Mammary epithelial cell (primary cell): ENCODE data around the gene DMD.

Source experiments
- CTCF ChIP-seq, 2 donors: IDR thresholded peaks in 1 of 2; conservative IDR thresholded peaks in 1 of 2; 2 replicates each; pipeline ENCODE4 v1.5.1; 2011 to 2012; ENCODE audit warnings: inconsistent platforms in 2 of 2, low read length in 2 of 2, mild to moderate bottlenecking in 2 of 2, control low read depth in 1 of 2, low read depth in 1 of 2; ENCODE audit not compliant: insufficient read depth in 1 of 2; ENCODE audit errors: extremely low read depth in 1 of 2
- EZH2 ChIP-seq: IDR thresholded peaks from 2 replicates; pipeline ENCODE4 v1.6.1; 2012; ENCODE audit warnings: low read length, inconsistent platforms, borderline replicate concordance

- TF ChIP-seq CTCF (conservative IDR thresholded peaks at IDR 0.05 in 1 of 2, IDR thresholded peaks at IDR 0.05 in 1 of 2; ENCODE audit: extremely low read depth in 1 of 2, insufficient read depth in 1 of 2, low read depth in 1 of 2, low read length in 2 of 2) (no peak), EZH2 (no peak)
These were observed 274.3 kb downstream of the DMD start for GRCh38 chrX:32937043-32937442.
